GM21576 (cell line): ENCODE measurements around the gene NCR1.
"Not testable (repeated sequence)": the region's sequence is repeated elsewhere in the genome, so short reads cannot be mapped to it uniquely, and the experiment has no call there.

Experiments
- ATAC-seq: cut with Tn5 transposase; IDR thresholded peaks from one replicate; pipeline ENCODE4 v1.9.1; 2021; ENCODE audit warnings: mild to moderate bottlenecking, moderate library complexity; ENCODE audit not compliant: unreplicated experiment

The NCR1 gene

DNA sequence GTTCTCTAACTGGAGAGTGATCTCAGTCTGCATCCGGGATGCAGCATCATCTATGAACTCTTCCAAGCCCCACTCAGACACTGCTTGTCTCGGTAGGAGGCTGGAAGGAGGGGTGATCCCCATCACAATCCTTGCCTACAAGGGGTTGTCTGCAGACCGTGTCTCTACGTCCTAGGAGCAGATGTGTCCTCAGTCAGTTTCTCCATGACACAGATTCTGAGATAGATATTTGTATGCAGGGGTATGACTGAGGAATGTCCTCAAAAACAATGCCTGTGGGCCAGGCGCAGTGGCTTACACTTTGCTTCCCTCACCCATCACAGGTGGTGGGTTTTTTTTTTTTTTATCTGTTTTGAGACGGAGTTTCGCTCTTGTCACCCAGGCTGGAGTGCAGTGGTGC, 871 bp downstream of the NCR1 start:
- ATAC-seq = no peak

- not testable (repeated sequence) for ATAC-seq
Observed at GRCh38 chr19:54907899-54908298, 2.0 kb downstream of the NCR1 start.

DNA sequence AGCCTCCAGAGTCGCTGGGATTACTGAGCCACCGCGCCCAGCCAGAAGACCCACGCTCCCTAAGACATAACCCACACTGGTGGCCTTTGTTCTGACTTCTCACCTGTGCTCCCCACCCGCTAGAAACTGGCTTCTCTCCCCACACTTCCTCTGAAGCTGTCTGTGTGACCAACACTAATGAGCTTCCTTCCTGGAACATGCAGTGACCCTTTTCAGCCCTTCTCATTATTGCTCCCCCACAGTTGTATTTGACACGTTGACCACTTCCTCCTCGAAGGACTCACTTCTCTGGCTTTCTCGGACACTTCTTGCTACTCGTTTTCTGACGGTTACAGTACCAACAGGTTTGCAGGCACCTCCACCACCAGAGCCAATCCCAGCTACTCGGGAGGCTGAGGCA, 10.9 kb downstream of the NCR1 start:
- no peak for ATAC-seq

GRCh38 chr19:54918499-54918898, 12.6 kb downstream of the NCR1 start:
- ATAC-seq = no peak

- ATAC-seq = not testable (repeated sequence)
Observed at GRCh38 chr19:54919646-54920563, 14.0 kb downstream of the NCR1 start.

GRCh38 chr19:54921082-54921481, 15.1 kb downstream of the NCR1 start:
- ATAC-seq = no peak

GRCh38 chr19:54923276-54923675, 17.3 kb downstream of the NCR1 start:
- no peak for ATAC-seq

DNA sequence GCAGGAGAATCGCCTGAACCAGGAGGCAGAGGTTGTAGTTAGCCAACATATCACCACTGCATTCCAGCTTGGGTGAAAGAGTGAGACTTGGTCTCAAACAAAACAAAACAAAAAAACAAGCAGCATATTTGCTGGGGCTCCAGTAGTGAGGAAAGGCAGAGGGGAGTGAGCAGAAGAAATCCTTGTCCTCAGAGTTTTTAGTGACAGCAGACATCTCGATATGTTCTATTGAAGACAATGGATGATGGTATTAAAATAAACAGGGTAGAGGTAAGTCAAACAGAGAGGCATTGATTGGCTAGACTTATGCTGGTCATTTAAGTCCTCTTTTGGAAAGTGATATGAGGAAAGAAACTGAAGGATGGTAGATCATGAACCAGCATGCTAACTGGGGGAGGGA, 22.4 kb downstream of the NCR1 start:
- no peak for ATAC-seq

GRCh38 chr19:54937926-54938325, 32.0 kb downstream of the NCR1 start:
- peak; percentile 49 for ATAC-seq

- no peak for ATAC-seq
Observed at GRCh38 chr19:54938906-54939305, 33.0 kb downstream of the NCR1 start.

DNA sequence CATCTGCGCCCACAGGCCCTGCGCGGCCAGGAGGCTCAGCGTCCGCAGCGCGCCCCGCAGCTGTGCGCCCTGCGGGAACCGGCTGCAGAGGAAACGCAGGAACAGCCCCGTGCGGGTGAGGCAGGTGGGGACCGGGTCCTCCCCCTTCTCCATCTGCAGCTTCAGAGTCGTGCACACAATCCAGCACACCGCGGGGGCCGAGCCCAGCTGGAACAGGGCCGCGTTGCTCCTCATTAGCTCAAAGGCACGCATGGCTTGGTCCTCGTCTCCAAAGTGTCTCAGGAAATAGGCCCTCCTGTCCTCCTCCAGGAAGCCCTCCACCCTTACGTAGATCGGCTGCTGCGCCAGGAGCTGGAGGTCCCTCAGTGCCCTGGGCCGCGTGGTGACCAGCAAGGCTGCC, 33.6 kb downstream of the NCR1 start:
- ATAC-seq = not testable (repeated sequence)

GRCh38 chr19:54943772-54944361, 37.9 kb downstream of the NCR1 start:
- not testable (repeated sequence) for ATAC-seq

DNA sequence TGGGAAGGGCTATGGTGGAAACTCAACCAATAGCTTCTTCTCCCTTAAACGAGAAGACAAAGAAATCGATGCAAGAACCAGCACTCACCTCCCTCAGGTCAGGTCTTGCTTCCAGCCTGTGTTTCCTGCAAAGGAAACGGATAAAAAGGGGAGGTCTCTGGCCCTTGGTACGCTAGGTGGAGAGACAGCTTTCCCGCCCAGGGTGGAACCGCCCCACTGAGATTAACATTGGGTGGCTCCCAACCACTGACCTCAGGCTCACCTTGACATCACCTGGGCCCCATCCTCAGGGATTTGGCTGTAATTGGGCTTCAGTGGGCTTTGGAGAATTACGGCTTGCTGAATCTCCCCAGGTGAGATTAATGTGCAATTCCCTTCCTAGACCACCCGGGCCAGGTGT, 41.4 kb downstream of the NCR1 start, which contains the start of gene NLRP7:
Gene NLRP7 (minus strand): TSS at position 150 of the 400 bp plus-strand sequence.
- ATAC-seq = no peak

GRCh38 chr19:54949412-54949811, 43.5 kb downstream of the NCR1 start:
- ATAC-seq = no peak

DNA sequence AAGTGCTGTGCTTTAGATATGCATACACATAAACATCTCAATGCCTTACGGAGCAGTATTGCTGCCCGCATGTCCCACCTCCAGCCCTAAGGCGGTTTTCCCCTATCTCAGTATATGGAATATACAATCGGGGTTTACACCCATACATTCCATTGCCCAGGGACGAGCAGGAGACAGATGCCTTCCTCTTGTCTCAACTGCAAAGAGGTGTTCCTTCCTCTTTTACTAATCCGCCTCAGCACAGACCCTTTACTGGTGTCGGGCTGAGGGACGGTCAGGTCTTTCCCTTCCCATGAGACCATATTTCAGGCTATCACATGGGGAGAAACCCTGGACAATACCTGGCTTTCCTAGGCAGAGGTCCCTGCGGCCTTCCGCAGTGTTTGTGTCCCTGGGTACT, 44.6 kb downstream of the NCR1 start:
- ATAC-seq = not testable (repeated sequence)

DNA sequence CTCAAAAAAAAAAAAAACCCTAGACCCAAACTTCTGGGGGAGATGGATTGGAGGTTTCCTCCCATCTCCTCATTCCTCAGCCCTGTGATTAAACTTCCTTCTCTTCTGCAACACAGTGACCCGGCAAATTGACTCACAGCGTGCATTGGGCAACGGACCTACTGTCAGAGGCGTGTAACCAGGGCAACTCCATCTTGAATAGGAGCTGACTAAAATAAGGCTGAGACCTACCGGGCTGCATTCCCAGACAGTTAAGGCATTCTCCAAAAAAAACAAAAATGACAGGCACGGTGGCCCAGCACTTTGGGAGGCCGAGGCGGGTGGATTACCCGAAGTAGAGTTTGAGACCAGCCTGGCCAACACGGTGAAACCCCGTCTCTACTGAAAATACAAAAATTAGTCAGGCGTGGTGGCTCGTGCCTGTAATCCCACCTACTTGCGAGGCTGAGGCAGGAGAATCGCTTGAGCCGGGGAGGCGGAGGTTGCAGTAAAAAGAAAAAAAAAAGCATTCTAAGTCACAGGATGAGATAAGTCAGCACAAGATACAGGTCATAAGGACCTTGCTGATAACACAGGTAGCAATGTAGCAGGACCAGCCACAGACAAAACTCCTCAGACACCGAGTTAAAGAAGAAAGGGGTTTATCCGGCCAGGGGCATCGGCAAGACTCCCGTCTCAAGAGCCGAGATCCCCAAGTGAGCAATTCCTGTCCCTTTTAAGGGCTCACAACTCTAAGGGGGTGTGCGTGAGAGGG, 46.8 kb downstream of the NCR1 start:
- ATAC-seq = no peak

DNA sequence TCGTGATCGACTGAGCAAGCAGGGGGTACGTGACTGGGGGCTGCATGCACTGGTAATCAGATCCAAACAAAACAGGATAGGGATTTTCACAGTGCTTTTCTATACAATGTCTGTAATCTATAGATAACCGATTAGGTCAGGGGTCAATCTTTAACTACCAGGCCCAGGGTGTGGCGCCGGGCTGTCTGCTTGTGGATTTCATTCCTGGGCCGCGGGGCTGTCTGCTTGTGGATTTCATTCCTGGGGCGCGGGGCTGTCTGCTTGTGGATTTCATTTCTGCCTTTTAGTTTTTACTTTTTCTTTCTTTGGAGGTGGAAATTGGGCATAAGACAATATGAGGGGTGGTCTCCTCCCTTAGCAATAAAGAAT, 47.4 kb downstream of the NCR1 start:
- not testable (repeated sequence) for ATAC-seq

- ATAC-seq = no peak
Observed at GRCh38 chr19:54955376-54955775, 49.4 kb downstream of the NCR1 start.

DNA sequence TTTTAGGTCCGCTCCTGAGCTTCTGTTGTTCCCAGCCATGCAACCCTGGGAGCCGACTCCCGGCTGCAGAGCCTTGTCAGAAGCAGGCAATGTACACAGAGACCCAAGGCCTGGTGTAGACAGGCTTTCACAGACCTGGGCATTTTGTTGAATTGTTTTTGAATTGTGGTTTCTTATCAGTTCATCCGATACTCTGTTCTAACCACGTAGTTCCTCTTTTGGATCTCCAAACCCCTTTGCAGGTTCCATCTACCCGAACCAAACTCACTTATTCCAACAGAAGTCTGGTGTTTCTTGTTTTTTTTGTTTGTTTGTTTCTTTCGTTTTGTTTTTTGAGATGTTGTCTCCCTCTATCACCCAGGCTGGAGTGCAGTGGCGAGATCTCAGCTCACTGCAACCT, 53.9 kb downstream of the NCR1 start:
- no peak for ATAC-seq
